NCI-H1105 treated with DMSO at 0.1 percent for 48 hours (cell line): ENCODE data around the gene NOSIP.

Source experiments
- DNase-seq: peaks from one replicate; lab custom pipeline; 2025; lab: John Stamatoyannopoulos, UW

Gene NOSIP

GRCh38 chr19:49507803-49508494 is 72.4 kb downstream of the NOSIP start:
- DNase-seq, result no peak

GRCh38 chr19:49506575-49507105 is 73.7 kb downstream of the NOSIP start:
- peak; percentile 56 for DNase-seq
